Neural crest cell (in vitro differentiated cells): ENCODE results near the gene PLA2G3. TPM values are rescaled to one million over a fixed set of nuclear protein-coding genes. Genes with fewer than 3 reads are reported as not detected.
A peak's percentile ranks its signal among the peaks of the same experiment; 100 is the strongest.

Source experiments
- DNase-seq: peaks from one replicate; pipeline ENCODE4 v3.0.0; 2021; ENCODE audit warnings: low read depth, mixed read lengths, low spot score
- H3K27ac Mint-ChIP-seq: one replicate; pipeline ENCODE4 v1.8.0; 2021; ENCODE audit warnings: mild to moderate bottlenecking, mixed read lengths; ENCODE audit not compliant: unreplicated experiment
- H3K27me3 Mint-ChIP-seq: 2 replicates; pipeline ENCODE4 v1.8.0; 2021; ENCODE audit warnings: low read depth, mild to moderate bottlenecking, mixed read lengths
- H3K36me3 Mint-ChIP-seq: 2 replicates; pipeline ENCODE4 v1.8.0; 2021; ENCODE audit warnings: low read depth, mild to moderate bottlenecking, mixed read lengths
- H3K4me1 Mint-ChIP-seq: 2 replicates; pipeline ENCODE4 v1.8.0; 2021; ENCODE audit warnings: mixed read lengths
- H3K4me3 Mint-ChIP-seq: one replicate; pipeline ENCODE4 v1.8.0; 2021; ENCODE audit warnings: mild to moderate bottlenecking, mixed read lengths
- H3K9me3 Mint-ChIP-seq: 2 replicates; pipeline ENCODE4 v1.8.0; 2021; ENCODE audit warnings: mixed read lengths
- CTCF ChIP-seq: fragments of 200-600 bp; sonication (generic); conservative IDR thresholded peaks from 2 replicates; pipeline ENCODE4 v1.5.0; 2021; ENCODE audit warnings: antibody characterized with exemption, mild to moderate bottlenecking
- total RNA-seq: library from RNA; stranded (reverse); gene quantifications from 2 replicates; pipeline ENCODE4 v1.2.1, GENCODE V29; 2021

The PLA2G3 gene
- total RNA-seq, 1 donor from 2014 or later: 24.7 TPM

- H3K4me1 Mint-ChIP-seq: peaks cover 13% of the 10 kb centered on the region
- H3K27me3 Mint-ChIP-seq: no peaks in the 10 kb centered on the region
- TF ChIP-seq CTCF: no peak
- peaks cover 6% of the 10 kb centered on the region for H3K9me3 Mint-ChIP-seq
- H3K4me3 Mint-ChIP-seq: no peak overlapping the region
- DNase-seq: no peak
- H3K27ac Mint-ChIP-seq: no peak overlapping the region
- no peaks in the 10 kb centered on the region for H3K36me3 Mint-ChIP-seq
Observed at GRCh38 chr22:31144223-31144622, 3.9 kb upstream of the PLA2G3 start.

- peaks cover 6% of the 10 kb centered on the region for H3K9me3 Mint-ChIP-seq
- H3K27me3 Mint-ChIP-seq: no peaks in the 10 kb centered on the region
- no peak overlapping the region for H3K4me3 Mint-ChIP-seq
- H3K36me3 Mint-ChIP-seq: no peaks in the 10 kb centered on the region
- H3K27ac Mint-ChIP-seq: peak overlapping the region; percentile 3
- peaks cover 20% of the 10 kb centered on the region for H3K4me1 Mint-ChIP-seq
- no peak for DNase-seq
- no peak for TF ChIP-seq CTCF
Observed at GRCh38 chr22:31143537-31143936, 3.2 kb upstream of the PLA2G3 start.

DNA sequence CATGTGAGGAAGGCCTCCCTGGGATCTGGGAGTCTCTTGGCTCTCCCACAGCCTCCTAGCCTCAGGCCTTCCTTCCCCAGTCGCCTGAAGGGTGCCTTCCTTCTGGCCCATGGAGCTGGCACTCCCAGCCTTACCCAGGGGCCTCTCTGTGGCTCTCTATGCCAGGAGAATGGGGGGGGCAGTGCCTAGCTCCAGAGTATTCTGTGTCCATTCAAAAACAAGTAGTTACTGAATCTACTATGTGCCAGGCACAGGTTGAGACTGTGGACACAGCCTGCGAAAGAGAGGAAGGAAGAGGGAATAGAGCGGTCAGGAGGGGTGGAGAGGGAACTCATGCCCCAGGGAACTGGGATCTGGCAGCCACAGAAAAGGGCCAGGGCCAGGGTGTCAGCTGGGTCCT lies 2.7 kb upstream of the PLA2G3 start:
- peaks cover 25% of the 10 kb centered on the region for H3K4me1 Mint-ChIP-seq

DNA sequence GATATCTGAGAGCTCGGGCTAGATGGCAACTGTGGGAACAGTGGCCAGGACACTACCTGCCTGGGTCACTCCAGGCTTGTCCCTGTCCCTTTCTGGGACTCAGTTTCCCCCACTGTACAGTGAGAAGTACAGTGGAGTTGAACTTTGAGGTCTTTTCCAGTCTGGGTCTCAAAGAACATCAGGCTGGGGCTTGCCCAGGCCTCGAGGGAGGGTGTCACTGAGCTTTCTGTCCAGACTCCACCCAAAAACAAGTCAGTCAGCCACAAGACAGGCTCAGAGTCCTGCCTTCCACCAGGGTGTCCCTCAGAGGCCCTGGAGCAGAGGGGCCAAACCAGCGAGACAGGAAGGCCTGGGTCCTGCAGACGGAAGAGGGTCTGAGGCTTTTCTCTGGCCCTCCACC lies 2.0 kb upstream of the PLA2G3 start:
- Mint-ChIP-seq H3K36me3 (no peaks in the 10 kb centered on the region), H3K4me1 (peaks cover 27% of the 10 kb centered on the region), H3K4me3 (no peak overlapping the region), H3K27ac (no peak overlapping the region), H3K9me3 (peaks cover 6% of the 10 kb centered on the region), H3K27me3 (no peaks in the 10 kb centered on the region)
- DNase-seq: no peak
- no peak for TF ChIP-seq CTCF

More for the DNA sequence above, 2.7 kb upstream of the PLA2G3 start:
- DNase-seq: no peak
- H3K27me3 Mint-ChIP-seq: no peaks in the 10 kb centered on the region
- no peak for TF ChIP-seq CTCF
- H3K4me3 Mint-ChIP-seq: no peak overlapping the region
- H3K9me3 Mint-ChIP-seq: peaks cover 6% of the 10 kb centered on the region
- H3K36me3 Mint-ChIP-seq: no peaks in the 10 kb centered on the region
- H3K27ac Mint-ChIP-seq: peak overlapping the region; percentile 3

- H3K27ac Mint-ChIP-seq: peak overlapping the region; percentile 92
- DNase-seq: no peak
- H3K4me3 Mint-ChIP-seq: no peak overlapping the region
Observed at GRCh38 chr22:31141551-31141950, 1.2 kb upstream of the PLA2G3 start.

More at GRCh38 chr22:31141551-31141950, 1.2 kb upstream of the PLA2G3 start:
- Mint-ChIP-seq H3K27me3 (no peaks in the 10 kb centered on the region), H3K4me1 (peaks cover 30% of the 10 kb centered on the region), H3K36me3 (no peaks in the 10 kb centered on the region), H3K9me3 (peaks cover 5% of the 10 kb centered on the region)
- TF ChIP-seq CTCF: no peak
